K562 (cell line): ENCODE data around the gene FGR. TPM values are rescaled to one million over a fixed set of nuclear protein-coding genes. Genes with fewer than 3 reads are reported as not detected.

Experiments
- ASH1L ChIP-seq: fragments of 450-650 bp; IDR thresholded peaks from 2 replicates; pipeline ENCODE4 v1.6.1; 2018; ENCODE audit warnings: borderline replicate concordance, mild to moderate bottlenecking, low read depth; ENCODE audit not compliant: partially characterized antibody
- CHCHD3 ChIP-seq: fragments of 250-450 bp; sonication (Bioruptor Pico); IDR thresholded peaks from 2 replicates; pipeline ENCODE4 v2.1.2; 2022; ENCODE audit warnings: mild to moderate bottlenecking
- HNRNPUL1 ChIP-seq: fragments of 200-400 bp; formaldehyde crosslinking; IDR thresholded peaks from 2 replicates; pipeline ENCODE4 v1.6.1; 2017; ENCODE audit warnings: low read length
- MAFK ChIP-seq: IDR thresholded peaks from 2 replicates; pipeline ENCODE4 v1.6.1; 2011; ENCODE audit warnings: low read length, improper control_type of control experiment
- MAZ ChIP-seq, 2 experiments: fragments of 450-650 bp in 1 of 2; sonication (generic) in 1 of 2; formaldehyde crosslinking; IDR thresholded peaks in 1 of 2; conservative IDR thresholded peaks in 1 of 2; 2 replicates each; pipeline versions ENCODE4 v1.4.0 to v1.5.0; 2020; ENCODE audit warnings: mild to moderate bottlenecking in 1 of 2, missing genetic modification reagents in 1 of 2
- RBM25 ChIP-seq: fragments of 200-400 bp; formaldehyde crosslinking; IDR thresholded peaks from 2 replicates; pipeline ENCODE4 v1.6.1; 2018; ENCODE audit warnings: low read length, low read depth, moderate library complexity; ENCODE audit not compliant: severe bottlenecking
- ZNF143 ChIP-seq: sonication (generic); formaldehyde crosslinking; IDR thresholded peaks from 2 replicates; pipeline ENCODE4 v1.9.0; 2022; ENCODE audit warnings: mild to moderate bottlenecking, missing genetic modification reagents
- polyA plus RNA-seq, 8 experiments: library from polyadenylated mRNA; depleted of rRNA in 4 of 8; stranded (reverse) in 5 of 8; unstranded in 3 of 8; fragments of >200 nt; fragmentation: Nextera tagmentation in 2 of 8; fragmentation: Illumina TruSeq in 1 of 8; extraction: Ambion mirVana in 2 of 8; extraction: Trizol in 1 of 8; gene quantifications; 2 replicates each; pipeline versions ENCODE4 v1.2.1 to v1.2.3, GENCODE V29; 2011 to 2014; ENCODE audit warnings: inconsistent platforms in 1 of 8, missing spikeins in 1 of 8
- total RNA-seq, 7 experiments: library from RNA; depleted of rRNA in 6 of 7; stranded (reverse); fragments of >200 nt in 6 of 7; fragmentation: Illumina TruSeq in 2 of 7; extraction: Trizol in 2 of 7; gene quantifications; 2 replicates each; pipeline versions ENCODE4 v1.2.1 to v1.2.3, GENCODE V29; 2011 to 2021; ENCODE audit warnings: low replicate concordance in 1 of 7
- TF ChIP-seq, protein P1 (sequence below), 2 experiments: fragments of 450-650 bp; formaldehyde crosslinking in 1 of 2; IDR thresholded peaks; 2 replicates each; pipeline versions ENCODE4 v1.4.0 to v1.6.1; 2014 to 2020; ENCODE audit warnings: mild to moderate bottlenecking in 2 of 2, borderline replicate concordance in 1 of 2, low read depth in 1 of 2
- TF ChIP-seq, protein P2 (sequence below): sonication (generic); formaldehyde crosslinking; IDR thresholded peaks from 2 replicates; pipeline ENCODE4 v1.8.1; 2023; ENCODE audit warnings: missing genetic modification reagents, mild to moderate bottlenecking, borderline replicate concordance

Gene FGR
- total and polyA plus RNA-seq, 9 of the 15 experiments (the other 6 are each of a cell fraction or from before 2014, with no cell fraction given): 0.04 to 0.11 TPM; not detected in 7

DNA sequence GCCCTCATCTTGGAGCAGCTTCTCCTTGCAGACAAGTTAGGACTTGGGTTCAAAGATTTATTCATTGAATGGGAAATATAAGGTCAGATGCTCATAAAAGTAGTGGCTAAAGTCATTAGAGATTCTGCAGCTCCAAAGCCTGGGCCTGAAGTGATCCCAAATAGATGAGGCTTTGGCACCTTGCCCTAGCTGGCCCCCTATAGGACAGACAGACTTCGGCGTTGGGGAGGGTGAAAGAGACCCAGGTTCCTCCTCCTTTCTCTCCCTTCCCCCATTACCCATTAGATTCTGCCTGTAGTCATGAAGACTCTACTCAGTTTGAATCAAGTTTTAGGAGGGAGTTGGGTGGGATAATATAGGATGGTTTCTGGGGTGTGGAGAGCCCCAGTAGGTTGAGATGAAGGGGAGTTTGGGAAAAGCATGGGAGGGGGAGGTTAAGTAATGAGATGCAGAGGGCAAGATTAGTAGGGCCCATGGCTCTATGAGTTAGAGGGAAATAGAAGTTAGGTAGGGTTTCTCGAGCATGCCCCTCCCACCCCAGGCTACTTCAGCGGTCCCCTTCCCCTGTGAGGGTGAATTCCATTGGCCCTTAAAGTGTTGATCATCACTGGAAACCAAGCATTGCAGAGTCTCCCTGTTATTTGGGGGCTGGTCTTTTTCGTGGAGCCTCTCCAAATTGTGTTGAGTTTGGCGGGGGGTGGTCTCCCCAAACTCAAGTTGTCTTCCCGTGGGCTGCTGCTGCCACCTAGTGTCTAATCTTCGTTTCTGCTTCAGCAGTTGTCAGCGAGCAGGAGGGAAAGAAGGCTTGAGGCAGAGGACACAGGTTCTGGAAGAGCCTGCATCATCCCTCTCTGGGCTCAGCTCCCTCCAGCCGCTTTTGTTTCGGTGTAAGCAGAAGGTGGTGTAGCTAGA lies 28.9 kb downstream of the FGR start (continued):
- TF ChIP-seq, protein P1, sequence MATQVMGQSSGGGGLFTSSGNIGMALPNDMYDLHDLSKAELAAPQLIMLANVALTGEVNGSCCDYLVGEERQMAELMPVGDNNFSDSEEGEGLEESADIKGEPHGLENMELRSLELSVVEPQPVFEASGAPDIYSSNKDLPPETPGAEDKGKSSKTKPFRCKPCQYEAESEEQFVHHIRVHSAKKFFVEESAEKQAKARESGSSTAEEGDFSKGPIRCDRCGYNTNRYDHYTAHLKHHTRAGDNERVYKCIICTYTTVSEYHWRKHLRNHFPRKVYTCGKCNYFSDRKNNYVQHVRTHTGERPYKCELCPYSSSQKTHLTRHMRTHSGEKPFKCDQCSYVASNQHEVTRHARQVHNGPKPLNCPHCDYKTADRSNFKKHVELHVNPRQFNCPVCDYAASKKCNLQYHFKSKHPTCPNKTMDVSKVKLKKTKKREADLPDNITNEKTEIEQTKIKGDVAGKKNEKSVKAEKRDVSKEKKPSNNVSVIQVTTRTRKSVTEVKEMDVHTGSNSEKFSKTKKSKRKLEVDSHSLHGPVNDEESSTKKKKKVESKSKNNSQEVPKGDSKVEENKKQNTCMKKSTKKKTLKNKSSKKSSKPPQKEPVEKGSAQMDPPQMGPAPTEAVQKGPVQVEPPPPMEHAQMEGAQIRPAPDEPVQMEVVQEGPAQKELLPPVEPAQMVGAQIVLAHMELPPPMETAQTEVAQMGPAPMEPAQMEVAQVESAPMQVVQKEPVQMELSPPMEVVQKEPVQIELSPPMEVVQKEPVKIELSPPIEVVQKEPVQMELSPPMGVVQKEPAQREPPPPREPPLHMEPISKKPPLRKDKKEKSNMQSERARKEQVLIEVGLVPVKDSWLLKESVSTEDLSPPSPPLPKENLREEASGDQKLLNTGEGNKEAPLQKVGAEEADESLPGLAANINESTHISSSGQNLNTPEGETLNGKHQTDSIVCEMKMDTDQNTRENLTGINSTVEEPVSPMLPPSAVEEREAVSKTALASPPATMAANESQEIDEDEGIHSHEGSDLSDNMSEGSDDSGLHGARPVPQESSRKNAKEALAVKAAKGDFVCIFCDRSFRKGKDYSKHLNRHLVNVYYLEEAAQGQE (IDR thresholded peaks at IDR 0.05; ENCODE audit: borderline replicate concordance): peak; percentile 92
- TF ChIP-seq, protein P1 (CRISPR knock-in tag; IDR thresholded peaks at IDR 0.05; ENCODE audit: low read depth): no peak
- TF ChIP-seq CHCHD3 (CRISPR knock-in tag) (no peak), ASH1L (peak; percentile 29), RBM25 (no peak), MAZ (CRISPR knock-in tag; conservative IDR thresholded peaks at IDR 0.05 in 1 of 2, IDR thresholded peaks at IDR 0.05 in 1 of 2) (peak in 1 of 2 experiments; percentile 24; a peak in 1 of 4 replicates), MAFK (0 out of 2 replicates have a peak, but pooled peaks have one; percentile 8), HNRNPUL1 (peak; percentile 32; the same call in 1 of the 2 replicates), ZNF143 (CRISPR knock-in tag) (0 out of 2 replicates have a peak, but pooled peaks have one; percentile 40)
- TF ChIP-seq, protein P2, sequence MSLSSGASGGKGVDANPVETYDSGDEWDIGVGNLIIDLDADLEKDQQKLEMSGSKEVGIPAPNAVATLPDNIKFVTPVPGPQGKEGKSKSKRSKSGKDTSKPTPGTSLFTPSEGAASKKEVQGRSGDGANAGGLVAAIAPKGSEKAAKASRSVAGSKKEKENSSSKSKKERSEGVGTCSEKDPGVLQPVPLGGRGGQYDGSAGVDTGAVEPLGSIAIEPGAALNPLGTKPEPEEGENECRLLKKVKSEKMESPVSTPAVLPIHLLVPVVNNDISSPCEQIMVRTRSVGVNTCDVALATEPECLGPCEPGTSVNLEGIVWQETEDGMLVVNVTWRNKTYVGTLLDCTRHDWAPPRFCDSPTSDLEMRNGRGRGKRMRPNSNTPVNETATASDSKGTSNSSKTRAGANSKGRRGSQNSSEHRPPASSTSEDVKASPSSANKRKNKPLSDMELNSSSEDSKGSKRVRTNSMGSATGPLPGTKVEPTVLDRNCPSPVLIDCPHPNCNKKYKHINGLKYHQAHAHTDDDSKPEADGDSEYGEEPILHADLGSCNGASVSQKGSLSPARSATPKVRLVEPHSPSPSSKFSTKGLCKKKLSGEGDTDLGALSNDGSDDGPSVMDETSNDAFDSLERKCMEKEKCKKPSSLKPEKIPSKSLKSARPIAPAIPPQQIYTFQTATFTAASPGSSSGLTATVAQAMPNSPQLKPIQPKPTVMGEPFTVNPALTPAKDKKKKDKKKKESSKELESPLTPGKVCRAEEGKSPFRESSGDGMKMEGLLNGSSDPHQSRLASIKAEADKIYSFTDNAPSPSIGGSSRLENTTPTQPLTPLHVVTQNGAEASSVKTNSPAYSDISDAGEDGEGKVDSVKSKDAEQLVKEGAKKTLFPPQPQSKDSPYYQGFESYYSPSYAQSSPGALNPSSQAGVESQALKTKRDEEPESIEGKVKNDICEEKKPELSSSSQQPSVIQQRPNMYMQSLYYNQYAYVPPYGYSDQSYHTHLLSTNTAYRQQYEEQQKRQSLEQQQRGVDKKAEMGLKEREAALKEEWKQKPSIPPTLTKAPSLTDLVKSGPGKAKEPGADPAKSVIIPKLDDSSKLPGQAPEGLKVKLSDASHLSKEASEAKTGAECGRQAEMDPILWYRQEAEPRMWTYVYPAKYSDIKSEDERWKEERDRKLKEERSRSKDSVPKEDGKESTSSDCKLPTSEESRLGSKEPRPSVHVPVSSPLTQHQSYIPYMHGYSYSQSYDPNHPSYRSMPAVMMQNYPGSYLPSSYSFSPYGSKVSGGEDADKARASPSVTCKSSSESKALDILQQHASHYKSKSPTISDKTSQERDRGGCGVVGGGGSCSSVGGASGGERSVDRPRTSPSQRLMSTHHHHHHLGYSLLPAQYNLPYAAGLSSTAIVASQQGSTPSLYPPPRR (CRISPR knock-in tag): no peak
